Mesendoderm (in vitro differentiated cells): ENCODE measurements around the gene TRAPPC2L.

Experiments
- DNase-seq: peaks from one replicate; pipeline ENCODE4 v3.0.0; 2013
- H2AK5ac ChIP-seq: 2 replicates; pipeline ENCODE4 v1.6.1; 2013; ENCODE audit warnings: low read length, inconsistent platforms
- H2BK120ac ChIP-seq: 2 replicates; pipeline ENCODE4 v1.6.1; 2013; ENCODE audit warnings: low read depth, mild to moderate bottlenecking, low read length, moderate library complexity, mixed read lengths
- H2BK15ac ChIP-seq: replicated peaks from 2 replicates; pipeline ENCODE4 v1.6.1; 2013; ENCODE audit warnings: low read depth, mild to moderate bottlenecking, moderate library complexity
- H2BK5ac ChIP-seq: 2 replicates; pipeline ENCODE4 v1.6.1; 2013; ENCODE audit warnings: low read length, inconsistent platforms
- H3K18ac ChIP-seq: 2 replicates; pipeline ENCODE4 v1.6.1; 2013; ENCODE audit warnings: mild to moderate bottlenecking, low read length, mixed read lengths
- H3K23ac ChIP-seq: one replicate; pipeline ENCODE4 v1.6.1; 2013; ENCODE audit warnings: low read length
- H3K27ac ChIP-seq: 2 replicates; pipeline ENCODE4 v1.5.1; 2013; ENCODE audit warnings: low read depth, mild to moderate bottlenecking, inconsistent platforms, low read length, moderate library complexity
- H3K27me3 ChIP-seq: 2 replicates; pipeline ENCODE4 v1.6.1; 2013; ENCODE audit warnings: low read length, control low read depth, mild to moderate bottlenecking, inconsistent platforms; ENCODE audit not compliant: insufficient read depth, poor library complexity
- H3K36me3 ChIP-seq: 2 replicates; pipeline ENCODE4 v1.6.1; 2013; ENCODE audit warnings: low read length, inconsistent platforms; ENCODE audit not compliant: control insufficient read depth, insufficient read depth
- H3K4ac ChIP-seq: one replicate; pipeline ENCODE4 v1.6.1; 2013; ENCODE audit warnings: low read depth, mild to moderate bottlenecking, low read length, moderate library complexity
- H3K4me1 ChIP-seq: 2 replicates; pipeline ENCODE4 v1.6.1; 2013; ENCODE audit warnings: low read depth, low read length, inconsistent platforms; ENCODE audit not compliant: control insufficient read depth
- H3K4me2 ChIP-seq: 2 replicates; pipeline ENCODE4 v1.6.1; 2013; ENCODE audit warnings: low read length
- H3K4me3 ChIP-seq: 2 replicates; pipeline ENCODE4 v1.5.1; 2013; ENCODE audit warnings: mild to moderate bottlenecking, low read length
- H3K56ac ChIP-seq: one replicate; pipeline ENCODE4 v1.6.1; 2013; ENCODE audit warnings: low read length
- H3K79me1 ChIP-seq: 2 replicates; pipeline ENCODE4 v1.6.1; 2013; ENCODE audit warnings: low read length, inconsistent platforms
- H3K79me2 ChIP-seq: 2 replicates; pipeline ENCODE4 v1.6.1; 2013; ENCODE audit warnings: mild to moderate bottlenecking, low read length; ENCODE audit not compliant: control insufficient read depth, insufficient read depth
- H3K9ac ChIP-seq: 2 replicates; pipeline ENCODE4 v1.6.1; 2013; ENCODE audit warnings: low read length, inconsistent platforms
- H4K5ac ChIP-seq: one replicate; pipeline ENCODE4 v1.6.1; 2013; ENCODE audit warnings: low read length
- H4K8ac ChIP-seq: one replicate; pipeline ENCODE4 v1.6.1; 2013; ENCODE audit warnings: low read depth, mild to moderate bottlenecking, control low read depth, low read length, moderate library complexity
- WGBS: extraction: QIAGEN DNeasy Blood & Tissue Kit; methylation state at CpG from one replicate; pipeline ENCODE4 v1.1.7; 2013; ENCODE audit warnings: low lambda C conversion rate, missing lambda C conversion rate; ENCODE audit not compliant: insufficient coverage; ENCODE audit errors: extremely low coverage; 5-methylcytosine and 5-hydroxymethylcytosine counted together

TRAPPC2L gene

GRCh38 chr16:88834670-88835069 lies 22.3 kb upstream of the TRAPPC2L start:
- Histone ChIP-seq H3K27me3 (no peaks in the 10 kb centered on the region), H3K23ac (no peak overlapping the region)
- WGBS, result no CpG with 5 or more reads among the region's 13 CpGs

DNA sequence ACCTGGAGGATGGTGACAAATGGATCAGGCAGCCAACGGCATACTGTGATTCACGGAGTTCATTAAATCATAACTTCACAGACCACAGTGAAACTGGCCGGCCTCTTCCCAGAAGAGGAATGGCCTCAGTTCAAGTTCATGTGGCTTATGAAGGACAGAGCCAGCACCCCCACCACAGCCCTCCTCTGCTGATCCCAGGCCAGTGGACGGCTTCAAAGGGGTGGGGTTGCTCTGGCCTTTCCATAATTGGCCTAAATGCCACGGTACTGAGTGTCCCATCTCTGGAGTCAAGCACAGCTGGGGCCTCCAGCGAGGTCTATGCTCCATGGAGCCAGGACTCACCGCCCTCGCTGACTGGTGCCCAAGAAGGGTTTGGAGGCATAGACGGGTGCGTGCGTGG lies 21.5 kb upstream of the TRAPPC2L start:
- DNase-seq, result no peak
- Histone ChIP-seq H3K4me3 (no peak overlapping the region), H3K4ac (no peak overlapping the region), H3K4me1 (no peaks in the 10 kb centered on the region), H3K18ac (no peak overlapping the region), H3K56ac (no peak overlapping the region), H4K5ac (no peak overlapping the region), H3K9ac (no peak overlapping the region), H3K23ac (no peak overlapping the region), H2BK15ac (no peak overlapping the region), H2BK120ac (no peak overlapping the region), H2BK5ac (no peak overlapping the region), H3K79me1 (no peaks in the 10 kb centered on the region), H3K79me2 (no peaks in the 10 kb centered on the region), H2AK5ac (no peak overlapping the region), H3K4me2 (no peak overlapping the region), H3K36me3 (no peaks in the 10 kb centered on the region), H3K27me3 (no peaks in the 10 kb centered on the region), H4K8ac (no peak overlapping the region), H3K27ac (no peak overlapping the region)
- WGBS, result no CpG with 5 or more reads among the region's 11 CpGs

More at GRCh38 chr16:88834670-88835069, 22.3 kb upstream of the TRAPPC2L start:
- Histone ChIP-seq H3K36me3 (no peaks in the 10 kb centered on the region), H3K18ac (no peak overlapping the region), H3K4me3 (no peak overlapping the region), H2BK5ac (no peak overlapping the region), H3K79me2 (no peaks in the 10 kb centered on the region), H3K4me1 (no peaks in the 10 kb centered on the region), H4K8ac (no peak overlapping the region), H3K4ac (no peak overlapping the region), H4K5ac (no peak overlapping the region), H3K4me2 (no peak overlapping the region), H3K56ac (no peak overlapping the region), H2AK5ac (no peak overlapping the region), H3K27ac (no peak overlapping the region), H3K9ac (no peak overlapping the region), H2BK15ac (no peak overlapping the region), H2BK120ac (no peak overlapping the region), H3K79me1 (no peaks in the 10 kb centered on the region)
- DNase-seq, result no peak

DNA sequence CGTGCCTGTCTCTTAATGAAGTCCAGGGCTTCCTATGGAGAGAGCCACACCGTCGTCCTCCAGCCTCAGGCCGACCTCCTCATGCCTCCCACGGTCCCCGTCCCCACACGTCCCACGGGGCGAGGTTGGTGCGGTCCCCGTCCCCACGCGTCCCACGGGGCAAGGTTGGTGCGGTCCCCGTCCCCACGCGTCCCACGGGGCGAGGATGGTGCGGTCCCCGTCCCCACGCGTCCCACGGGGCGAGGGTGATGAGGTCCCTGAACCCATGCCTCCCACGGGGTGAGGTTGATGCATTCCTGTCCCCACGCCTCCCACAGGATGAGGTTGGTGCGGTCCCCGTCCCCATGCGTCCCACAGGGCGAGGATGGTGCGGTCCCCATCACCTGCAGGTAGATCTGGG lies 21.1 kb upstream of the TRAPPC2L start:
- Histone ChIP-seq H3K9ac (no peak overlapping the region), H3K4ac (no peak overlapping the region), H4K5ac (no peak overlapping the region), H3K27ac (no peak overlapping the region), H3K18ac (no peak overlapping the region), H3K4me2 (no peak overlapping the region), H2BK5ac (no peak overlapping the region), H2BK15ac (no peak overlapping the region), H2BK120ac (no peak overlapping the region), H3K27me3 (no peaks in the 10 kb centered on the region), H3K56ac (no peak overlapping the region), H3K23ac (no peak overlapping the region), H4K8ac (no peak overlapping the region), H3K4me1 (no peaks in the 10 kb centered on the region), H2AK5ac (no peak overlapping the region), H3K36me3 (no peaks in the 10 kb centered on the region), H3K79me2 (no peaks in the 10 kb centered on the region), H3K4me3 (no peak overlapping the region), H3K79me1 (no peaks in the 10 kb centered on the region)
- DNase-seq, result no peak
- WGBS, result no CpG with 5 or more reads among the region's 33 CpGs

DNA sequence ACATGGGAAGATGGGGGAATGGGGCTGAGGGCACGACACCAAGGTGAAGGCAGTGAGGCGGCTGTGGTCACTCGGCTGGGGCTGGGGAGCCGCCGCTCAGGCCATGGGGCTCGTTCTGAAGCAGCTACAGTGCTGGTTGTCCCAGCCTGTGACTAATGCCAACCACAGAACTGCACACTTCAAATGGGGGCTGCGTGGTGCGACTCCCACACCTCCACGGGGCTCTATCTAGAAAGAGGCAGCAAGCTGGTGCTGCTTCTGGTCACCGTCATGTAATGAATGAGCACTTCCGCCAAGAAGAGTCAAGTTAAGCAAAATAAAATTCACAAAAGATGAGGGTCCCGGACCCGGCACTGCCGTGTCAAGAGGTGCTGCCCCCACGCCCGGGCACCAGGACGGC lies 20.1 kb upstream of the TRAPPC2L start:
- Histone ChIP-seq H3K79me2 (no peaks in the 10 kb centered on the region), H3K79me1 (no peaks in the 10 kb centered on the region), H2BK120ac (no peak overlapping the region), H4K8ac (no peak overlapping the region), H3K4me3 (no peak overlapping the region), H2BK5ac (no peak overlapping the region), H2AK5ac (no peak overlapping the region), H3K4me2 (no peak overlapping the region), H3K4ac (no peak overlapping the region), H3K36me3 (no peaks in the 10 kb centered on the region), H3K27ac (no peak overlapping the region), H2BK15ac (no peak overlapping the region), H3K9ac (no peak overlapping the region), H3K27me3 (no peaks in the 10 kb centered on the region), H3K4me1 (no peaks in the 10 kb centered on the region), H4K5ac (no peak overlapping the region), H3K56ac (no peak overlapping the region), H3K23ac (no peak overlapping the region), H3K18ac (no peak overlapping the region)
- no peak for DNase-seq
- no CpG with 5 or more reads among the region's 17 CpGs for WGBS

DNA sequence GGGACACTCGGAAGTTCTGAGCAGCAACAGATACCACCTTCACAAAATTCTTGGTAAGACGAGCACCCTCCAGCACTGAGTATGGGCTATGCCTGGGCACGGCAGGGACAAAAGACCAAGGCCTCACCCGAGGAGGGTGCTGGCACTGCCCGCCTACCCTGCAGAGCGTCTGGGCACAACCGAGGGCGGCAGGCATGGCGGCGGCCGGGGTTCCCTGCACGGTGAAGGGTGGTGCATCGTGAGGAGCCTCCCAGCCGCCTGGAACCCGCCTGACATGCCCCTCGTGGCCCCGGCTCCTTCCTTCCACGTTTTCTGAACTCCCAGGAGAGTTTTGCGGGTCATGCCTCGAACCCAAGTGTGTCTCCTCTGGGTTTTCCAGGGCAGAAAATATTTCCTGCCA lies 19.1 kb upstream of the TRAPPC2L start:
- no peak overlapping the region for H4K8ac ChIP-seq
- no peaks in the 10 kb centered on the region for H3K79me2 ChIP-seq
- no peak overlapping the region for H2BK120ac ChIP-seq
- no peak overlapping the region for H3K4me3 ChIP-seq
- no peaks in the 10 kb centered on the region for H3K27me3 ChIP-seq
- no peak overlapping the region for H3K18ac ChIP-seq
- H2BK5ac ChIP-seq, result no peak overlapping the region
- no peaks in the 10 kb centered on the region for H3K36me3 ChIP-seq
- no peak overlapping the region for H3K9ac ChIP-seq
- H2BK15ac ChIP-seq, result no peak overlapping the region
- H3K27ac ChIP-seq, result no peak overlapping the region
- no peak for DNase-seq
- no peak overlapping the region for H3K23ac ChIP-seq
- no peaks in the 10 kb centered on the region for H3K4me1 ChIP-seq
- H4K5ac ChIP-seq, result no peak overlapping the region
- no peak overlapping the region for H2AK5ac ChIP-seq
- no peak overlapping the region for H3K4ac ChIP-seq
- no peaks in the 10 kb centered on the region for H3K79me1 ChIP-seq
- H3K4me2 ChIP-seq, result no peak overlapping the region
- no CpG with 5 or more reads among the region's 20 CpGs for WGBS
- no peak overlapping the region for H3K56ac ChIP-seq

DNA sequence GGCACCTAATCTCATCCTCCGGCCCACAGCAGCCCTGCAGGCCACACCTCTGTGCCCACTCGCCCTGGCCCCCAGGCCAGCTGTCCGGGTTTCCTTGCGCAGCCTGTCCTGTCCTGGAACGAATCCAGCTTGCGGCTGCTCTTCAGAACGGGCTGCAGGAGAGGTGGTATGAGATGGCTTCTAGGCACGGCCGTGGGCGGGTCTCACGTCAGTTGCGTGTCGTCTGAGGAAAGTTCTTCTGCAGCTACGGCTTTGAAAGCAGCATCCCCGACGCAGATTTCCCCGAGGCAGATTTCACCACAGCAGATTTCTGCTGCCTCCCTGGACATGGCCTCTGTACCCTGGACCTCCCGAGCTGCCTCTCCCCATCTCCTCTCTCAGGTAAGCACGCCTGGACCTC lies 18.4 kb upstream of the TRAPPC2L start:
- H3K4ac ChIP-seq, result no peak overlapping the region
- H2BK120ac ChIP-seq, result no peak overlapping the region
- no peak overlapping the region for H3K4me2 ChIP-seq
- no peak overlapping the region for H2BK5ac ChIP-seq
- H3K56ac ChIP-seq, result no peak overlapping the region
- H3K27me3 ChIP-seq, result no peaks in the 10 kb centered on the region
- DNase-seq, result no peak
- H3K4me1 ChIP-seq, result no peaks in the 10 kb centered on the region
- H2AK5ac ChIP-seq, result no peak overlapping the region
- H2BK15ac ChIP-seq, result no peak overlapping the region
- no peak overlapping the region for H3K27ac ChIP-seq
- no peak overlapping the region for H3K4me3 ChIP-seq
- H3K9ac ChIP-seq, result no peak overlapping the region
- H3K36me3 ChIP-seq, result no peaks in the 10 kb centered on the region
- H3K79me1 ChIP-seq, result no peaks in the 10 kb centered on the region
- no CpG with 5 or more reads among the region's 19 CpGs for WGBS
- H3K79me2 ChIP-seq, result no peaks in the 10 kb centered on the region
- no peak overlapping the region for H4K8ac ChIP-seq
- H4K5ac ChIP-seq, result no peak overlapping the region
- no peak overlapping the region for H3K18ac ChIP-seq
- H3K23ac ChIP-seq, result no peak overlapping the region
